ENCODE data around the gene CUBN.

CUBN gene

DNA sequence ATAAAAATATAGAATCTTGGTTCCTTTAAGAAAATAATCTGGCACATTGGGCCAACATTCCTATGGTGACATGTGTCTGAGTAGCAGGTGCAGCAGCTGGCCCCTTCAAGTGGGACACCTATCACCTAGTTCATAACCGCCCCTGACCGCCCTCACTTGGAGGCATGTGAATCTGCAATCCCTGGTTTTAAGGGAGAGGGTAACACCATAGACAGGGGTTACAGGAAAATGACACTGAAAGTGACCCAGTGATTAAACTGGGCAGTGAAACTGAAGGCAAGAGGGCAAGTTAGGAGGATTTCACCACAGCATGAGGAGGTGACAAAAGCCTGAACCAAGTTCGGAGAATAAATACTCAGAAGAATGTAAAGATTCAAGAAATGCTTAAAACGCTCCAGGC, 313.4 kb downstream of the CUBN start:
- TF ChIP-seq, protein P1, sequence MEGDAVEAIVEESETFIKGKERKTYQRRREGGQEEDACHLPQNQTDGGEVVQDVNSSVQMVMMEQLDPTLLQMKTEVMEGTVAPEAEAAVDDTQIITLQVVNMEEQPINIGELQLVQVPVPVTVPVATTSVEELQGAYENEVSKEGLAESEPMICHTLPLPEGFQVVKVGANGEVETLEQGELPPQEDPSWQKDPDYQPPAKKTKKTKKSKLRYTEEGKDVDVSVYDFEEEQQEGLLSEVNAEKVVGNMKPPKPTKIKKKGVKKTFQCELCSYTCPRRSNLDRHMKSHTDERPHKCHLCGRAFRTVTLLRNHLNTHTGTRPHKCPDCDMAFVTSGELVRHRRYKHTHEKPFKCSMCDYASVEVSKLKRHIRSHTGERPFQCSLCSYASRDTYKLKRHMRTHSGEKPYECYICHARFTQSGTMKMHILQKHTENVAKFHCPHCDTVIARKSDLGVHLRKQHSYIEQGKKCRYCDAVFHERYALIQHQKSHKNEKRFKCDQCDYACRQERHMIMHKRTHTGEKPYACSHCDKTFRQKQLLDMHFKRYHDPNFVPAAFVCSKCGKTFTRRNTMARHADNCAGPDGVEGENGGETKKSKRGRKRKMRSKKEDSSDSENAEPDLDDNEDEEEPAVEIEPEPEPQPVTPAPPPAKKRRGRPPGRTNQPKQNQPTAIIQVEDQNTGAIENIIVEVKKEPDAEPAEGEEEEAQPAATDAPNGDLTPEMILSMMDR (IDR thresholded peaks at IDR 0.05; ENCODE audit: low read depth, low read length) = no peak
- peak overlapping the region; percentile 71 for H3K4me3 ChIP-seq (ENCODE audit: low read depth, low read length)

DNA sequence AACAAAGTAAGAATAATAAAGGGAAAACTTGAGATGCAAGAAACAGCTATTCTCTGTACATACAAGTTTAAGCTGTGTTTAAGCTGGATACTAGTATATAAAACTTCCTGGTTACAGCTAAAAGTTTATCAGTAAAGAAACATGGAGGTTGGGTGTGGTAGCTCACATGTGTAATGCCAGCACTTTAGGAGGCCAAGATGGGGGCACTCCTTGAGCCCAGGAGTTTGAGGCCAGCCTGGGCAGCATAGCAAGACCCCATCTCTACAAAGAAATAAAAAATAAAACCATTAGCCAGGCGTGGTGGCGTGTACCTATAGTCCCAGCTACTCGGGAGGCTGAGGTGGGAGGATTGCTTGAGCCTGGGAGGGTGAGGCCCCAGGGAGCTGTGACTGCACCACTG, 315.6 kb downstream of the CUBN start:
- no peak overlapping the region for H3K4me3 ChIP-seq (ENCODE audit: low read depth, low read length)
- TF ChIP-seq, protein P1 (IDR thresholded peaks at IDR 0.05; ENCODE audit: low read depth, low read length) = no peak

DNA sequence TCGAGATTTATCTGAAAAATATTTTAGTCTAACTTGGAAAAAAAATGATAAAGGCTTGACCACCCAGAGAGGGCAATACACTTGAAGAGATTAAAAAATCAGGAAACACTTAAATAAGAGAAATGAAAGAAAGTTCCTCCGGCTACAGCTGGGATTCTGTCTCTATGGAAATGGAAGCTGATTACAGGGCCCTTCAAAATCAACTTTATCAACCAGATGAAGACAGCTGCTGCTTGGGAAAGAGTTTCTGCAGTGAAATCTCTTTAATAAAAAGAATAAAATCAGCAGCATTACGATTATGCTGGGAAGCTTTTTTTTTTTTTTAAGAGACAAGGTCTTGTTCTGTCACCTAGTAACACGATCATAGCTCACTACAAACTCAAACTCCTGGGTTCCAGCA, 316.9 kb downstream of the CUBN start:
- TF ChIP-seq, protein P1 (IDR thresholded peaks at IDR 0.05; ENCODE audit: low read depth, low read length) = no peak
- no peak overlapping the region for H3K4me3 ChIP-seq (ENCODE audit: low read depth, low read length)

DNA sequence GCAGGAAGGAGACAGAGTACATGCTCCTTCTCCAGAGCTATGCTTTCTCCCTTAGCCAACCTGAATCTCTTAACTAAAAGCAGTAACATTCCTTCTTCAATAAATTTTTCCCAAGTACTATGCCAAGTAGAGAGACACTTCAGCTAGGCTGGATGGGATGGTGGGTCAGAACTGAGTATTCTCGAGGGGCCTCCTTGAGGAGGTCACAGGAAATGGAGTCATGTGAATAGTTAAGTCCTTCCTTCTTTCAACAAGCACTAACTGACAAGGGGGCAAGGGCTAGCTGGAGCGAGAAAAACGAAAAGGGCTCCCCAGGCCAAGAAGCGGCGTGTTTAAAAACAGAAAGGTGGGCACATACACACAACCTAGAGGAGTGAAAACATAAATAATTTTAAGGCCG, 317.8 kb downstream of the CUBN start:
- H3K4me3 ChIP-seq (ENCODE audit: low read depth, low read length) = no peak overlapping the region

DNA sequence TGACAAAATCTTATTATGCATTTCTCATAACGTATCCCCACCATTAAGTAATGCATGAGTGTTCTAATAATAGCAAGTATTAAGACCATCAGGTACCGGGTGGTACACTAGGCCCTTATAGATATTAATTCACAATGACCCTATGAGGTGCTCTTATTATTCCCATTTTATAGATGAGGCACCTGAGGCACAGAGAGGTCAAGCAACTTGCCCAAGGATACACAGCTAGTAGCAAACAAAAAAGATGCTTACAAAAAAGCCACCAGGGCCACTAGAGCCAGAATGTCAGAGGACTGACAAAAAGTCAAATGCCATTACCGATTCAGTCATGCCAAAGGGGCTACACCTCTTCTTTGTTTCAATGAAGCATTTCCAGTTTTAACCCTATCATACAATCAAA, 318.3 kb downstream of the CUBN start:
- no peak overlapping the region for H3K4me3 ChIP-seq (ENCODE audit: low read depth, low read length)
- TF ChIP-seq, protein P1 (IDR thresholded peaks at IDR 0.05; ENCODE audit: low read depth, low read length) = no peak

More for the DNA sequence above, 317.8 kb downstream of the CUBN start:
- TF ChIP-seq, protein P1 (IDR thresholded peaks at IDR 0.05; ENCODE audit: low read depth, low read length) = no peak

DNA sequence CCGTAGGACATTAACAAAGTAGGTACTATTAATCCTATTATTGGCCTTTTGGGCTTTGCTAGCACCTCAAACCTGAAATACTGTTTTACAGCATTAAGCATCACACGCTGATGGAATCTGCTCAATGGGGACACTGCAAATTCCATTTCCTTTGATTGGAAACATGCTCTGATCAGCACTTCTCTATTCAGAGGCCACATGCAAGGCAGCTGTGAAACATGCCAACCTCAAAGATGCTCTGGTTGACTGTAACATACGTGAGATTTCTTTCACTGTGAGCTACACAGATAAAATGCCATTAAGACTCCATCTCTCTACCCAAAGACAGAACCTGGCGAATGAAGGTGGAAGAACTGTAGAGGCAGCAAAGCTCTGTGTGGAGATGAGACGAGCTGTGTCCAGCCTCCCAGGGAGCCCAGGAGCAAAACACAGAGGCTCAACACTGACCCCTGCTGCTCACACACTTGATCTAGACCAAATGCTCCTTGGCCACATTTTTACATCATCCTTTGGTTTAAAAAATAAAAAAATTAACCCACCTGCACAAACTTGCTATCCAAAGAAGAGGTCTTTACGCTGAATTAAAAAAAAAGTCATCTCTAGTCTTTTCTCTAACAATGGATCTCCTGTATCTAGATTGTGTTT, 320.4 kb downstream of the CUBN start:
- TF ChIP-seq, protein P1 (IDR thresholded peaks at IDR 0.05; ENCODE audit: low read depth, low read length) = peak; percentile 40
- no peak overlapping the region for H3K4me3 ChIP-seq (ENCODE audit: low read depth, low read length)

DNA sequence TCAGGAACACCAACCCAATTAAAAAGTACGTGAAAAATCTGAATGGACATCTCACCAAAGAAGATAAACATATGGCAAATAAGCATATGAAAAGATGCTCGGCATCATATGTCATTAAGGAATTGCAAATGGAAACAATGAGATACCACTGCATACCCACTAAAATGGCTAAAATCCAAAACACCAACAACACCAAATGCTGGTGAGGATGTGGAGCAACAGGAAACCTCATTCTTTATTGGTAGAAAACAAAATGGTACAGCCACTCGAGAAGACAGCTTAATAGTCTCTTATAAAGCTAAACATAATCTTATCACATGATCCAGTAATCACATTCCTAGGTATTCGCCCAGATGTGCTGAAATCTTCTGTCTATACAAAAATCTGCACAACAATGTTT, 325.5 kb downstream of the CUBN start:
- TF ChIP-seq, protein P1 (IDR thresholded peaks at IDR 0.05; ENCODE audit: low read depth, low read length) = no peak
- no peak overlapping the region for H3K4me3 ChIP-seq (ENCODE audit: low read depth, low read length)
